H9 (cell line): Measurements from ENCODE around the gene RBL2. TPM values are rescaled to one million over a fixed set of nuclear protein-coding genes. Genes with fewer than 3 reads are reported as not detected.

Source experiments
- DNase-seq: peaks from one replicate; pipeline ENCODE4 v3.0.0-alpha.2; 2017
- H2AFZ ChIP-seq: one replicate; pipeline ENCODE4 v1.6.1; 2013; ENCODE audit warnings: mild to moderate bottlenecking, low read length, control low read depth, moderate library complexity
- H2AK5ac ChIP-seq: 2 replicates; pipeline ENCODE4 v1.6.1; 2013; ENCODE audit warnings: low read length, control low read depth, mixed read lengths; ENCODE audit not compliant: insufficient read length
- H2BK120ac ChIP-seq: one replicate; pipeline ENCODE4 v1.6.1; 2013; ENCODE audit warnings: low read depth, mild to moderate bottlenecking, low read length, control low read depth, inconsistent platforms; ENCODE audit not compliant: poor library complexity, severe bottlenecking
- H2BK12ac ChIP-seq: 2 replicates; pipeline ENCODE4 v1.6.1; 2013; ENCODE audit warnings: low read length, control low read depth, mixed read lengths, low read depth; ENCODE audit not compliant: insufficient read length
- H2BK15ac ChIP-seq: 2 replicates; pipeline ENCODE4 v1.6.1; 2013; ENCODE audit warnings: low read depth, low read length, control low read depth
- H2BK20ac ChIP-seq: one replicate; pipeline ENCODE4 v1.6.1; 2013; ENCODE audit warnings: low read depth, mild to moderate bottlenecking, low read length, control low read depth, inconsistent platforms; ENCODE audit not compliant: poor library complexity, severe bottlenecking
- H2BK5ac ChIP-seq: 2 replicates; pipeline ENCODE4 v1.6.1; 2013; ENCODE audit warnings: low read length, control low read depth, mixed read lengths; ENCODE audit not compliant: insufficient read length
- H3K14ac ChIP-seq: 2 replicates; pipeline ENCODE4 v1.6.1; 2013; ENCODE audit warnings: low read length, control low read depth; ENCODE audit not compliant: insufficient read depth
- H3K18ac ChIP-seq: 2 replicates; pipeline ENCODE4 v1.6.1; 2013; ENCODE audit warnings: low read depth, mild to moderate bottlenecking, mixed read lengths, low read length, control low read depth; ENCODE audit not compliant: insufficient read length
- H3K23ac ChIP-seq: 2 replicates; pipeline ENCODE4 v1.6.1; 2013; ENCODE audit warnings: low read length, control low read depth, mixed read lengths, low read depth; ENCODE audit not compliant: insufficient read length
- H3K23me2 ChIP-seq: 2 replicates; pipeline ENCODE4 v1.6.1; 2013; ENCODE audit warnings: low read depth, mild to moderate bottlenecking, mixed read lengths, low read length, control low read depth; ENCODE audit not compliant: insufficient read length, poor library complexity, severe bottlenecking
- H3K27ac ChIP-seq: 2 replicates; pipeline ENCODE4 v1.5.1; 2013; ENCODE audit warnings: low read length, control low read depth, mixed read lengths, low read depth; ENCODE audit not compliant: insufficient read length
- H3K27me3 ChIP-seq: 2 replicates; pipeline ENCODE4 v1.6.1; 2013; ENCODE audit warnings: low read length, control low read depth, inconsistent platforms; ENCODE audit not compliant: insufficient read depth
- H3K4ac ChIP-seq: 2 replicates; pipeline ENCODE4 v1.6.1; 2013; ENCODE audit warnings: low read depth, mild to moderate bottlenecking, control low read depth, inconsistent platforms, low read length, moderate library complexity
- H3K4me1 ChIP-seq: 2 replicates; pipeline ENCODE4 v1.6.1; 2013; ENCODE audit warnings: low read length, control low read depth, inconsistent platforms; ENCODE audit not compliant: insufficient read depth
- H3K4me2 ChIP-seq: 2 replicates; pipeline ENCODE4 v1.6.1; 2013; ENCODE audit warnings: low read length, control low read depth, mixed read lengths; ENCODE audit not compliant: insufficient read length, insufficient read depth
- H3K56ac ChIP-seq: 2 replicates; pipeline ENCODE4 v1.6.1; 2013; ENCODE audit warnings: low read depth, mild to moderate bottlenecking, mixed read lengths, low read length, control low read depth; ENCODE audit not compliant: insufficient read length
- H3K79me1 ChIP-seq: 2 replicates; pipeline ENCODE4 v1.6.1; 2013; ENCODE audit warnings: low read depth, mild to moderate bottlenecking, moderate library complexity, low read length, control low read depth, inconsistent platforms; ENCODE audit not compliant: insufficient read depth, poor library complexity, severe bottlenecking
- H3K79me2 ChIP-seq: 2 replicates; pipeline ENCODE4 v1.6.1; 2013; ENCODE audit warnings: low read length, control low read depth, inconsistent platforms; ENCODE audit not compliant: insufficient read depth
- H3K9ac ChIP-seq: 2 replicates; pipeline ENCODE4 v1.6.1; 2013; ENCODE audit warnings: low read length, control low read depth, mixed read lengths; ENCODE audit not compliant: insufficient read length; ENCODE audit errors: extremely low read depth
- H3K9me3 ChIP-seq: one replicate; pipeline ENCODE4 v1.6.1; 2013; ENCODE audit warnings: low read depth, low read length, inconsistent platforms; ENCODE audit not compliant: control insufficient read depth
- H3T11ph ChIP-seq: one replicate; pipeline ENCODE4 v1.6.1; 2013; ENCODE audit warnings: mild to moderate bottlenecking, low read length, control low read depth, inconsistent platforms
- H4K20me1 ChIP-seq: one replicate; pipeline ENCODE4 v1.6.1; 2013; ENCODE audit not compliant: control insufficient read depth, insufficient read length, insufficient read depth
- H4K5ac ChIP-seq: 2 replicates; pipeline ENCODE4 v1.6.1; 2013; ENCODE audit warnings: low read depth, mild to moderate bottlenecking, mixed read lengths, low read length, control low read depth; ENCODE audit not compliant: insufficient read length
- H4K8ac ChIP-seq: replicated peaks from 2 replicates; pipeline ENCODE4 v1.6.1; 2013; ENCODE audit warnings: low read length, control low read depth, mixed read lengths, low read depth; ENCODE audit not compliant: insufficient read length
- H4K91ac ChIP-seq: 2 replicates; pipeline ENCODE4 v1.6.1; 2013; ENCODE audit warnings: low read depth, mild to moderate bottlenecking, moderate library complexity, mixed read lengths, low read length, control low read depth; ENCODE audit not compliant: insufficient read length
- H3K27ac Mint-ChIP-seq, 3 experiments: 2 replicates in 2 of 3; 3 replicates in 1 of 3; pipeline ENCODE4 v1.8.0; 2020 to 2021; ENCODE audit warnings: mixed read lengths in 3 of 3, mild to moderate bottlenecking in 1 of 3, moderate library complexity in 1 of 3
- H3K27me3 Mint-ChIP-seq: 2 replicates; pipeline ENCODE4 v1.8.0; 2021; ENCODE audit warnings: low read depth, mild to moderate bottlenecking, moderate library complexity, mixed read lengths
- H3K36me3 Mint-ChIP-seq, 3 experiments: 2 replicates in 2 of 3; 3 replicates in 1 of 3; pipeline ENCODE4 v1.8.0; 2020 to 2021; ENCODE audit warnings: low read depth in 3 of 3, mixed read lengths in 3 of 3; ENCODE audit not compliant: insufficient read depth in 1 of 3
- H3K4me1 Mint-ChIP-seq, 2 experiments: 2 replicates each; pipeline ENCODE4 v1.8.0; 2020; ENCODE audit warnings: mixed read lengths in 2 of 2
- H3K4me3 Mint-ChIP-seq, 2 experiments: 2 replicates in 1 of 2; 3 replicates in 1 of 2; pipeline ENCODE4 v1.8.0; 2020 to 2021; ENCODE audit warnings: mild to moderate bottlenecking in 2 of 2, mixed read lengths in 2 of 2, moderate library complexity in 1 of 2
- H3K9me3 Mint-ChIP-seq, 2 experiments: 2 replicates in 1 of 2; 3 replicates in 1 of 2; pipeline ENCODE4 v1.8.0; 2020; ENCODE audit warnings: mild to moderate bottlenecking in 2 of 2, mixed read lengths in 2 of 2, moderate library complexity in 1 of 2
- CTCF ChIP-seq: fragments of 200-600 bp; sonication (generic); conservative IDR thresholded peaks from 3 replicates; pipeline ENCODE4 v1.8.0; 2021; ENCODE audit warnings: antibody characterized with exemption, mild to moderate bottlenecking
- WGBS: extraction: QIAGEN DNeasy Blood & Tissue Kit; methylation state at CpG from one replicate; pipeline ENCODE4 v1.1.7; 2013; ENCODE audit warnings: missing lambda C conversion rate, low lambda C conversion rate, mixed read lengths; ENCODE audit not compliant: insufficient read length; ENCODE audit errors: extremely low coverage; 5-methylcytosine and 5-hydroxymethylcytosine counted together
- total RNA-seq: library from RNA; stranded (reverse); gene quantifications from 2 replicates; pipeline ENCODE4 v1.2.1, GENCODE V29; 2021

RBL2 gene
- total RNA-seq, 1 experiment from 2014 or later, result 17.3 TPM

GRCh38 chr16:53478965-53479364, 44.7 kb downstream of the RBL2 start:
- Histone ChIP-seq H3K27me3 (no peaks in the 10 kb centered on the region), H2BK120ac (no peak overlapping the region), H3K23ac (no peak overlapping the region), H3K79me1 (no peaks in the 10 kb centered on the region), H2BK15ac (no peak overlapping the region), H3K27ac (no peak overlapping the region), H3K4ac (no peak overlapping the region), H3K4me1 (no peaks in the 10 kb centered on the region), H3K9ac (no peak overlapping the region), H4K8ac (no peak overlapping the region), H3K79me2 (no peaks in the 10 kb centered on the region), H3K23me2 (no peaks in the 10 kb centered on the region), H3T11ph (no peak overlapping the region), H3K9me3 (no peaks in the 10 kb centered on the region), H2BK12ac (no peak overlapping the region), H3K4me2 (no peak overlapping the region), H2BK5ac (no peak overlapping the region), H3K18ac (no peak overlapping the region), H4K91ac (no peak overlapping the region), H2BK20ac (no peak overlapping the region), H4K5ac (no peak overlapping the region), H4K20me1 (no peaks in the 10 kb centered on the region), H3K56ac (no peak overlapping the region), H2AK5ac (no peak overlapping the region), H2AFZ (no peak overlapping the region), H3K14ac (no peak overlapping the region)
- H3K4me1 Mint-ChIP-seq, result no peaks in the 10 kb centered on the region
- no peaks in the 10 kb centered on the region for H3K9me3 Mint-ChIP-seq
- H3K27me3 Mint-ChIP-seq, result no peaks in the 10 kb centered on the region
- no peak for TF ChIP-seq CTCF
- no peak overlapping the region for H3K4me3 Mint-ChIP-seq
- H3K27ac Mint-ChIP-seq, result no peak overlapping the region
- H3K36me3 Mint-ChIP-seq, result peaks cover 29 to 66% (median 65%) of the 10 kb centered on the region in 3 experiments; a peak in 6 of 7 replicates
- no CpG with 5 or more reads among the region's 5 CpGs for WGBS
- no peak for DNase-seq
